H9 (cell line): ENCODE data around the gene LAIR2. TPM values are rescaled to one million over a fixed set of nuclear protein-coding genes. Genes with fewer than 3 reads are reported as not detected.

ENCODE experiments used
- DNase-seq: peaks from one replicate; pipeline ENCODE4 v3.0.0-alpha.2; 2017
- H2AFZ ChIP-seq: one replicate; pipeline ENCODE4 v1.6.1; 2013; ENCODE audit warnings: mild to moderate bottlenecking, low read length, control low read depth, moderate library complexity
- H2AK5ac ChIP-seq: 2 replicates; pipeline ENCODE4 v1.6.1; 2013; ENCODE audit warnings: low read length, control low read depth, mixed read lengths; ENCODE audit not compliant: insufficient read length
- H2BK120ac ChIP-seq: one replicate; pipeline ENCODE4 v1.6.1; 2013; ENCODE audit warnings: low read depth, mild to moderate bottlenecking, low read length, control low read depth, inconsistent platforms; ENCODE audit not compliant: poor library complexity, severe bottlenecking
- H2BK12ac ChIP-seq: 2 replicates; pipeline ENCODE4 v1.6.1; 2013; ENCODE audit warnings: low read length, control low read depth, mixed read lengths, low read depth; ENCODE audit not compliant: insufficient read length
- H2BK15ac ChIP-seq: 2 replicates; pipeline ENCODE4 v1.6.1; 2013; ENCODE audit warnings: low read depth, low read length, control low read depth
- H2BK20ac ChIP-seq: one replicate; pipeline ENCODE4 v1.6.1; 2013; ENCODE audit warnings: low read depth, mild to moderate bottlenecking, low read length, control low read depth, inconsistent platforms; ENCODE audit not compliant: poor library complexity, severe bottlenecking
- H2BK5ac ChIP-seq: 2 replicates; pipeline ENCODE4 v1.6.1; 2013; ENCODE audit warnings: low read length, control low read depth, mixed read lengths; ENCODE audit not compliant: insufficient read length
- H3K14ac ChIP-seq: 2 replicates; pipeline ENCODE4 v1.6.1; 2013; ENCODE audit warnings: low read length, control low read depth; ENCODE audit not compliant: insufficient read depth
- H3K18ac ChIP-seq: 2 replicates; pipeline ENCODE4 v1.6.1; 2013; ENCODE audit warnings: low read depth, mild to moderate bottlenecking, mixed read lengths, low read length, control low read depth; ENCODE audit not compliant: insufficient read length
- H3K23ac ChIP-seq: 2 replicates; pipeline ENCODE4 v1.6.1; 2013; ENCODE audit warnings: low read length, control low read depth, mixed read lengths, low read depth; ENCODE audit not compliant: insufficient read length
- H3K23me2 ChIP-seq: 2 replicates; pipeline ENCODE4 v1.6.1; 2013; ENCODE audit warnings: low read depth, mild to moderate bottlenecking, mixed read lengths, low read length, control low read depth; ENCODE audit not compliant: insufficient read length, poor library complexity, severe bottlenecking
- H3K27ac ChIP-seq: 2 replicates; pipeline ENCODE4 v1.5.1; 2013; ENCODE audit warnings: low read length, control low read depth, mixed read lengths, low read depth; ENCODE audit not compliant: insufficient read length
- H3K27me3 ChIP-seq: 2 replicates; pipeline ENCODE4 v1.6.1; 2013; ENCODE audit warnings: low read length, control low read depth, inconsistent platforms; ENCODE audit not compliant: insufficient read depth
- H3K4ac ChIP-seq: 2 replicates; pipeline ENCODE4 v1.6.1; 2013; ENCODE audit warnings: low read depth, mild to moderate bottlenecking, control low read depth, inconsistent platforms, low read length, moderate library complexity
- H3K4me1 ChIP-seq: 2 replicates; pipeline ENCODE4 v1.6.1; 2013; ENCODE audit warnings: low read length, control low read depth, inconsistent platforms; ENCODE audit not compliant: insufficient read depth
- H3K4me2 ChIP-seq: 2 replicates; pipeline ENCODE4 v1.6.1; 2013; ENCODE audit warnings: low read length, control low read depth, mixed read lengths; ENCODE audit not compliant: insufficient read length, insufficient read depth
- H3K56ac ChIP-seq: 2 replicates; pipeline ENCODE4 v1.6.1; 2013; ENCODE audit warnings: low read depth, mild to moderate bottlenecking, mixed read lengths, low read length, control low read depth; ENCODE audit not compliant: insufficient read length
- H3K79me1 ChIP-seq: 2 replicates; pipeline ENCODE4 v1.6.1; 2013; ENCODE audit warnings: low read depth, mild to moderate bottlenecking, moderate library complexity, low read length, control low read depth, inconsistent platforms; ENCODE audit not compliant: insufficient read depth, poor library complexity, severe bottlenecking
- H3K79me2 ChIP-seq: 2 replicates; pipeline ENCODE4 v1.6.1; 2013; ENCODE audit warnings: low read length, control low read depth, inconsistent platforms; ENCODE audit not compliant: insufficient read depth
- H3K9ac ChIP-seq: 2 replicates; pipeline ENCODE4 v1.6.1; 2013; ENCODE audit warnings: low read length, control low read depth, mixed read lengths; ENCODE audit not compliant: insufficient read length; ENCODE audit errors: extremely low read depth
- H3K9me3 ChIP-seq: one replicate; pipeline ENCODE4 v1.6.1; 2013; ENCODE audit warnings: low read depth, low read length, inconsistent platforms; ENCODE audit not compliant: control insufficient read depth
- H3T11ph ChIP-seq: one replicate; pipeline ENCODE4 v1.6.1; 2013; ENCODE audit warnings: mild to moderate bottlenecking, low read length, control low read depth, inconsistent platforms
- H4K20me1 ChIP-seq: one replicate; pipeline ENCODE4 v1.6.1; 2013; ENCODE audit not compliant: control insufficient read depth, insufficient read length, insufficient read depth
- H4K5ac ChIP-seq: 2 replicates; pipeline ENCODE4 v1.6.1; 2013; ENCODE audit warnings: low read depth, mild to moderate bottlenecking, mixed read lengths, low read length, control low read depth; ENCODE audit not compliant: insufficient read length
- H4K8ac ChIP-seq: replicated peaks from 2 replicates; pipeline ENCODE4 v1.6.1; 2013; ENCODE audit warnings: low read length, control low read depth, mixed read lengths, low read depth; ENCODE audit not compliant: insufficient read length
- H4K91ac ChIP-seq: 2 replicates; pipeline ENCODE4 v1.6.1; 2013; ENCODE audit warnings: low read depth, mild to moderate bottlenecking, moderate library complexity, mixed read lengths, low read length, control low read depth; ENCODE audit not compliant: insufficient read length
- H3K27ac Mint-ChIP-seq, 3 experiments: 2 replicates in 2 of 3; 3 replicates in 1 of 3; pipeline ENCODE4 v1.8.0; 2020 to 2021; ENCODE audit warnings: mixed read lengths in 3 of 3, mild to moderate bottlenecking in 1 of 3, moderate library complexity in 1 of 3
- H3K27me3 Mint-ChIP-seq: 2 replicates; pipeline ENCODE4 v1.8.0; 2021; ENCODE audit warnings: low read depth, mild to moderate bottlenecking, moderate library complexity, mixed read lengths
- H3K36me3 Mint-ChIP-seq, 3 experiments: 2 replicates in 2 of 3; 3 replicates in 1 of 3; pipeline ENCODE4 v1.8.0; 2020 to 2021; ENCODE audit warnings: low read depth in 3 of 3, mixed read lengths in 3 of 3; ENCODE audit not compliant: insufficient read depth in 1 of 3
- H3K4me1 Mint-ChIP-seq, 2 experiments: 2 replicates each; pipeline ENCODE4 v1.8.0; 2020; ENCODE audit warnings: mixed read lengths in 2 of 2
- H3K4me3 Mint-ChIP-seq, 2 experiments: 2 replicates in 1 of 2; 3 replicates in 1 of 2; pipeline ENCODE4 v1.8.0; 2020 to 2021; ENCODE audit warnings: mild to moderate bottlenecking in 2 of 2, mixed read lengths in 2 of 2, moderate library complexity in 1 of 2
- H3K9me3 Mint-ChIP-seq, 2 experiments: 2 replicates in 1 of 2; 3 replicates in 1 of 2; pipeline ENCODE4 v1.8.0; 2020; ENCODE audit warnings: mild to moderate bottlenecking in 2 of 2, mixed read lengths in 2 of 2, moderate library complexity in 1 of 2
- CTCF ChIP-seq: fragments of 200-600 bp; sonication (generic); conservative IDR thresholded peaks from 3 replicates; pipeline ENCODE4 v1.8.0; 2021; ENCODE audit warnings: antibody characterized with exemption, mild to moderate bottlenecking
- WGBS: extraction: QIAGEN DNeasy Blood & Tissue Kit; methylation state at CpG from one replicate; pipeline ENCODE4 v1.1.7; 2013; ENCODE audit warnings: missing lambda C conversion rate, low lambda C conversion rate, mixed read lengths; ENCODE audit not compliant: insufficient read length; ENCODE audit errors: extremely low coverage; 5-methylcytosine and 5-hydroxymethylcytosine counted together
- total RNA-seq: library from RNA; stranded (reverse); gene quantifications from 2 replicates; pipeline ENCODE4 v1.2.1, GENCODE V29; 2021

LAIR2 gene
- total RNA-seq, 1 experiment from 2014 or later: not detected

GRCh38 chr19:54552913-54553310, 50.3 kb downstream of the LAIR2 start:
- no peak overlapping the region for H3T11ph ChIP-seq
- no peak overlapping the region; a peak in 1 of 7 replicates for H3K27ac Mint-ChIP-seq
- no peak overlapping the region for H2BK20ac ChIP-seq
- H3K14ac ChIP-seq: no peak overlapping the region
- no peaks in the 10 kb centered on the region for H3K23me2 ChIP-seq
- H2BK5ac ChIP-seq: no peak overlapping the region
- no peak overlapping the region for H3K9ac ChIP-seq
- no peak overlapping the region for H2BK15ac ChIP-seq
- H2AFZ ChIP-seq: no peak overlapping the region
- no peak overlapping the region for H3K18ac ChIP-seq
- H4K91ac ChIP-seq: no peak overlapping the region
- no peak overlapping the region for H2BK120ac ChIP-seq
- no peak overlapping the region for H4K8ac ChIP-seq
- no peaks in the 10 kb centered on the region for H4K20me1 ChIP-seq
- H2BK12ac ChIP-seq: no peak overlapping the region
- no peak overlapping the region for H3K23ac ChIP-seq
- DNase-seq: no peak
- H3K27me3 Mint-ChIP-seq: peaks cover 2% of the 10 kb centered on the region; the same call in 1 of the 2 replicates
- no peaks in the 10 kb centered on the region for H3K79me2 ChIP-seq
- H3K4me1 ChIP-seq: no peaks in the 10 kb centered on the region
- H3K79me1 ChIP-seq: no peaks in the 10 kb centered on the region
- no peak overlapping the region for H3K4me2 ChIP-seq
- H3K4me1 Mint-ChIP-seq: no peaks in the 10 kb centered on the region
- WGBS: no CpG with 5 or more reads among the region's 15 CpGs
- H3K9me3 Mint-ChIP-seq: peaks cover 82 to 89% of the 10 kb centered on the region in 2 experiments
- H3K36me3 Mint-ChIP-seq: peaks cover 11 to 26% (median 18%) of the 10 kb centered on the region in 3 experiments
- no peak for TF ChIP-seq CTCF
- no peak overlapping the region for H3K27ac ChIP-seq
- H4K5ac ChIP-seq: no peak overlapping the region
- H3K27me3 ChIP-seq: no peaks in the 10 kb centered on the region
- H3K4ac ChIP-seq: no peak overlapping the region
- H3K56ac ChIP-seq: no peak overlapping the region
- H2AK5ac ChIP-seq: no peak overlapping the region
- no peak overlapping the region for H3K4me3 Mint-ChIP-seq
- H3K9me3 ChIP-seq: peaks cover 79% of the 10 kb centered on the region
